Mammary epithelial cell (primary cell): Measurements from ENCODE around the gene ASS1.

Source experiments
- CTCF ChIP-seq, 2 donors: IDR thresholded peaks in 1 of 2; conservative IDR thresholded peaks in 1 of 2; 2 replicates each; pipeline ENCODE4 v1.5.1; 2011 to 2012; ENCODE audit warnings: inconsistent platforms in 2 of 2, low read length in 2 of 2, mild to moderate bottlenecking in 2 of 2, control low read depth in 1 of 2, low read depth in 1 of 2; ENCODE audit not compliant: insufficient read depth in 1 of 2; ENCODE audit errors: extremely low read depth in 1 of 2
- EZH2 ChIP-seq: IDR thresholded peaks from 2 replicates; pipeline ENCODE4 v1.6.1; 2012; ENCODE audit warnings: low read length, inconsistent platforms, borderline replicate concordance

- no peak for TF ChIP-seq CTCF (conservative IDR thresholded peaks at IDR 0.05 in 1 of 2, IDR thresholded peaks at IDR 0.05 in 1 of 2; ENCODE audit: extremely low read depth in 1 of 2, insufficient read depth in 1 of 2, low read depth in 1 of 2, low read length in 2 of 2)
- TF ChIP-seq EZH2 = no peak
These were observed 99.1 kb downstream of the ASS1 start for GRCh38 chr9:130543859-130544258.
